ENCODE results near the gene NEDD1. TPM values are rescaled to one million over a fixed set of nuclear protein-coding genes. Genes with fewer than 3 reads are reported as not detected.

Gene NEDD1
- total RNA-seq, 1 donor from 2014 or later: 16.3 TPM

GRCh38 chr12:96864335-96864734 is 42.7 kb upstream of the NEDD1 start:
- H3K4me3 Mint-ChIP-seq: no peak overlapping the region
- TF ChIP-seq, protein P1, sequence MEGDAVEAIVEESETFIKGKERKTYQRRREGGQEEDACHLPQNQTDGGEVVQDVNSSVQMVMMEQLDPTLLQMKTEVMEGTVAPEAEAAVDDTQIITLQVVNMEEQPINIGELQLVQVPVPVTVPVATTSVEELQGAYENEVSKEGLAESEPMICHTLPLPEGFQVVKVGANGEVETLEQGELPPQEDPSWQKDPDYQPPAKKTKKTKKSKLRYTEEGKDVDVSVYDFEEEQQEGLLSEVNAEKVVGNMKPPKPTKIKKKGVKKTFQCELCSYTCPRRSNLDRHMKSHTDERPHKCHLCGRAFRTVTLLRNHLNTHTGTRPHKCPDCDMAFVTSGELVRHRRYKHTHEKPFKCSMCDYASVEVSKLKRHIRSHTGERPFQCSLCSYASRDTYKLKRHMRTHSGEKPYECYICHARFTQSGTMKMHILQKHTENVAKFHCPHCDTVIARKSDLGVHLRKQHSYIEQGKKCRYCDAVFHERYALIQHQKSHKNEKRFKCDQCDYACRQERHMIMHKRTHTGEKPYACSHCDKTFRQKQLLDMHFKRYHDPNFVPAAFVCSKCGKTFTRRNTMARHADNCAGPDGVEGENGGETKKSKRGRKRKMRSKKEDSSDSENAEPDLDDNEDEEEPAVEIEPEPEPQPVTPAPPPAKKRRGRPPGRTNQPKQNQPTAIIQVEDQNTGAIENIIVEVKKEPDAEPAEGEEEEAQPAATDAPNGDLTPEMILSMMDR (IDR thresholded peaks at IDR 0.05): no peak
- ATAC-seq (ENCODE audit: low read depth) (no peak), DNase-seq (no peak)
- CTCF ChIA-PET: no interaction called here
- H3K27me3 Mint-ChIP-seq: peaks cover 16% of the 10 kb centered on the region
- no peaks in the 10 kb centered on the region for H3K9me3 Mint-ChIP-seq
- no peak overlapping the region for H3K27ac Mint-ChIP-seq
- no peaks in the 10 kb centered on the region for H3K4me1 Mint-ChIP-seq
- no peaks in the 10 kb centered on the region for H3K36me3 Mint-ChIP-seq (ENCODE audit: low read depth)
- POLR2A ChIA-PET: no interaction called here
- intact Hi-C loops (cut with micrococcal nuclease): no loop called here

DNA sequence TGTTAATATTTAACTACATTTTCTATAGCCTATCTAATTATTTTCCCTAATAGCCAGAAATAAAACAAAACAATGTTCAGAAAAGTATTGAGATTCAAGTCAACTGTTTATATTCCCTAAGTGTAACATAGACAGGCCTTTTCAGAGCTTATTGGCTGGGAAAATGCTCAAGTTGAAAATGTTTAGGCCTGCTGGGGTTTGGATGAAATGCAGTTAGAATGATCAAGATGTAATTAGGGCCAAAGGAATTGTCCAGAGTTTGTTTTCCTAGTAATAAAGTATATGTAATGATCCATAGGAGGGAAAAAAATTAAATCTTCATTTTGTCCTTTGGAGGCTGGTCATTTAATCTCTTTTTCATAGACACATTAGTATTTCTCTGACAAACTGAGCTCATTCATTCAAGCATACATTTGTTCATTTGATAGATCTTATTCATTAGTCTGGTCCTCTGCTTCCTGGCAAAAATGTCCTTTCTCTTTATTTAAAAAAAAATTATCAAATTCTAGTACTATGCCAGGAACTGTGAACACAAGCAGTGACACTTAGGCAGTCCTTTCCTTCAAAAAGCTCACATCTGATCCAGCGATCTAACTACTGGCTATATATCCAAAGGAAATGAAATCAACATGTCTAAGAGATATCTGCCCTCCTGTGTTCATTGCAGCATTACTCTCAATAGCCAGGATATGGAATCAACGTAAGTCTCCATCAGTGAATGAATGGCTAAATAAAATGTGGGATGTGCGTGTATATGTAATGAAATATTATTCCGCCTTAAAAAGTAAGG is 40.1 kb upstream of the NEDD1 start:
- intact Hi-C loops (cut with micrococcal nuclease): no loop called here
- Mint-ChIP-seq H3K4me1 (no peaks in the 10 kb centered on the region), H3K27ac (no peak overlapping the region), H3K27me3 (peaks cover 16% of the 10 kb centered on the region), H3K9me3 (no peaks in the 10 kb centered on the region), H3K4me3 (no peak overlapping the region), H3K36me3 (ENCODE audit: low read depth) (no peaks in the 10 kb centered on the region)
- TF ChIP-seq, protein P1 (IDR thresholded peaks at IDR 0.05): no peak
- ATAC-seq (ENCODE audit: low read depth) (no peak), DNase-seq (no peak)
- POLR2A ChIA-PET: no interaction called here
- CTCF ChIA-PET: no interaction called here

GRCh38 chr12:96870946-96871345 is 36.1 kb upstream of the NEDD1 start:
- ATAC-seq (ENCODE audit: low read depth) (no peak), DNase-seq (no peak)
- Mint-ChIP-seq H3K27ac (no peak overlapping the region), H3K36me3 (ENCODE audit: low read depth) (no peaks in the 10 kb centered on the region), H3K27me3 (peaks cover 6% of the 10 kb centered on the region), H3K4me1 (no peaks in the 10 kb centered on the region), H3K4me3 (no peak overlapping the region), H3K9me3 (no peaks in the 10 kb centered on the region)
- POLR2A ChIA-PET: no interaction called here
- intact Hi-C loops (cut with micrococcal nuclease): no loop called here
- CTCF ChIA-PET: no interaction called here
- TF ChIP-seq, protein P1 (IDR thresholded peaks at IDR 0.05): no peak

- ChIA-PET POLR2A (no interaction called here), CTCF (no interaction called here)
- no peaks in the 10 kb centered on the region for H3K4me1 Mint-ChIP-seq
- no peak overlapping the region for H3K27ac Mint-ChIP-seq
- TF ChIP-seq, protein P1 (IDR thresholded peaks at IDR 0.05): no peak
- intact Hi-C loops (cut with micrococcal nuclease): no loop called here
- DNase-seq (no peak), ATAC-seq (ENCODE audit: low read depth) (no peak)
- H3K9me3 Mint-ChIP-seq: no peaks in the 10 kb centered on the region
- H3K4me3 Mint-ChIP-seq: no peak overlapping the region
- H3K27me3 Mint-ChIP-seq: peaks cover 10% of the 10 kb centered on the region
- H3K36me3 Mint-ChIP-seq (ENCODE audit: low read depth): no peaks in the 10 kb centered on the region
Measured at GRCh38 chr12:96872961-96873360, 34.1 kb upstream of the NEDD1 start.

GRCh38 chr12:96874211-96874610 is 32.8 kb upstream of the NEDD1 start:
- H3K36me3 Mint-ChIP-seq (ENCODE audit: low read depth): no peaks in the 10 kb centered on the region
- ChIA-PET POLR2A (no interaction called here), CTCF (no interaction called here)
- no peaks in the 10 kb centered on the region for H3K9me3 Mint-ChIP-seq
- H3K27me3 Mint-ChIP-seq: peaks cover 10% of the 10 kb centered on the region
- H3K27ac Mint-ChIP-seq: no peak overlapping the region
- DNase-seq (no peak), ATAC-seq (ENCODE audit: low read depth) (no peak)
- H3K4me1 Mint-ChIP-seq: no peaks in the 10 kb centered on the region
- TF ChIP-seq, protein P1 (IDR thresholded peaks at IDR 0.05): no peak
- intact Hi-C loops (cut with micrococcal nuclease): no loop called here
- H3K4me3 Mint-ChIP-seq: no peak overlapping the region
